Activated gamma-delta T cell (primary cell): Measurements from ENCODE around the gene FXYD5.

ENCODE experiments used
- DNase-seq: peaks from one replicate; lab custom pipeline; 2025; lab: John Stamatoyannopoulos, UW

FXYD5 gene

DNA sequence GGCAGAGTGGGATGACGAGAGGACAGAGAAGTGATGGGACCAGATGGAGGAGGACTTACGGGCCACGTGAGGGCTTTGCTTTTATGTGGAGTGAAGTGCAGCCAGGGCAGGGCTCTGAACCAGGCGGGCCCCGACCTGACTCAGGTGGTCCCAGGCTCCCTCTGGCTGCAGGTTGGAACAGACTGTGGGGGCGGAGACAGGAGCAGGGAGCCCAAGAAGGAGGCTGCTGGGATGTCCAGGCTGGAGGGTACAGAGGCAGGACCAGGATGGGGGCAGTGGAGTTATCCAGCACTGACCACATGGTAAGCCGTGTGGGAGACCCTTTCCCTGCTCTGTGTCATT, 2.1 kb downstream of the FXYD5 start:
- DNase-seq, result no peak

DNA sequence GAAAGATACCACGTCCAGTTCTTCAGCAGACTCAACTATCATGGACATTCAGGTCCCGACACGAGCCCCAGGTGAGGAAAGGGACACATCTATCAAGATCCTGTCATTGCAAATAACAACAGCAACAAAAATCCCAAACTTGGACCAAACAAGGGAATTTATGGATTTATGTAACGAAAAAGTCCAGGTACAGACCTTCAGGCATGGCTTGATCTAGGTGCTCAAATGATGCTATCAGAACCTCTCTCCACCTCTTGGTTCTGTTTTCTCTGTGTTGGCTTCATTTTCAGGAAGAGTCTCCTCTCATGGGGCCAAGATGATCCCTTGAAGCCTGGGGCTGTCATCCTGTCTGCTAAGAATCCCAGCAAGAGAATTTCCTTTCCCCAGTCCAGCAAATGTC, 2.9 kb downstream of the FXYD5 start:
- no peak for DNase-seq

DNA sequence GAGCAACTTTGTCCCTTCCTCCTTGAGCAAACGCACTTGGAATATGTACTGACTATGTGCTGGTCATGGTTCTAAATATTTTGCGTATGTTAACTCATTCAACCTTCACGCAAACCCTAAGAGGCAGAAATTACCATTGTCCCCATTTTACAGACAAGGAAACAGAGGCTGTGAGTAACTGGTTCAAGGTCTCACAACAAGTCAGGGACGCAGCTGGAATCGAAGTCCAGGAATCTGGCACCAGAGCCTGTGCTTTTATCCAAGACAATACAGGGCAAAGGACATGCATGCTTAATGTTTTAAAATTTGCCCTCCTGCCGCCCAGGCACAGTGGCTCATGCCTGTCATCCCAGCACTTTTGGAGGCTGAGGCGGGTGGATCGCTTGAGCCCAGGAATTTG, 5.1 kb downstream of the FXYD5 start:
- DNase-seq, result no peak

DNA sequence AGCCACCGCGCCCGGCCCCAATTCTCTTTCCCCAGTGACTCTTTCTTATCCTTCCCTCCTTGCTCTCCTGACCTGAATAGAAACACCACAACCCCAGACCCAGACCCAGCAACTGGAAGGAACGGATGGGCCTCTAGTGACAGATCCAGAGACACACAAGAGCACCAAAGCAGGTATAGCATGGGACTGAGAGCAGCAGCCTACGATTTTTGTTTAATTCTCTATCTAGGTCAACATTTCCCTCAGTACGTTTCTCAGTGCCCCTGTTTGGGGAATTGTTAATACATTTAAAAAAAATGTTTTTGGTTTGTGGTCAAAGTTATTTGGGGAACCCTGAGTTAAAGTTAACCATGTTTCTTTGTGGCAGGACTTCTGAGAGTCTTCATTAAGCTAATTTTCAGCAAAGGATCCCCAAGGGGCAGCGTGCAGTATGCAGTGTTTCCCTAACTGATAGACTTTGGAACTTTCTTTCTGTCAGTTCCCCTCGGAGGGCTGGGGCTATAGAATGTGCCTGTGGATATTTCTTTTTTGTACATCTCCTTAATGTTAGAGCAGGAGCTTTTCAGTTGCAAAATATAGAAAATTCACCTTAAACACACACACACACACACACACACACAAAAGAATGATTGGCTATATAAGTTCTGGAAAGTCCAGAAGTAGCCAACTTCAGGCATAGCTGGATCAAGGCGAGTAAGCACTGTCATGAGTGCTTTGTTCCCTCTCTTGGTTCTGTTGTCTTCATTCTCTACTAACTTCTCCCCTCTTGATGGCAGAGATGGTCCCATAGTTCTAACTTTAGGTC, 6.3 kb downstream of the FXYD5 start:
- DNase-seq, result no peak

DNA sequence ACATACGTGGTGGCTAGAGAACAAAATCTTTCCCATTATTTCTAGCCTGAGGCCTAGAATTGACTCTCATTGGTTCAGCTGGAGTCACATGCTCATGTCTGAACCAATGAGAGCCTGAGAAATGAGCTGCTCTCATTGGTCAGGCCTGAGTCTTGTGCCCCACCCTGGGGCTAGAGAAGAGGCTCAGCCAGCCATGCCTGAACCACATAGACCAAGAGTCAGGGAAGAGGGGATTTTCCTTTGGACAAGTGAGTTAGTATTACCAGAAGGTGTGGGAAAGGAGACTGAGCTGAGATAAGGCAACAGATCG, 6.9 kb downstream of the FXYD5 start:
- no peak for DNase-seq

DNA sequence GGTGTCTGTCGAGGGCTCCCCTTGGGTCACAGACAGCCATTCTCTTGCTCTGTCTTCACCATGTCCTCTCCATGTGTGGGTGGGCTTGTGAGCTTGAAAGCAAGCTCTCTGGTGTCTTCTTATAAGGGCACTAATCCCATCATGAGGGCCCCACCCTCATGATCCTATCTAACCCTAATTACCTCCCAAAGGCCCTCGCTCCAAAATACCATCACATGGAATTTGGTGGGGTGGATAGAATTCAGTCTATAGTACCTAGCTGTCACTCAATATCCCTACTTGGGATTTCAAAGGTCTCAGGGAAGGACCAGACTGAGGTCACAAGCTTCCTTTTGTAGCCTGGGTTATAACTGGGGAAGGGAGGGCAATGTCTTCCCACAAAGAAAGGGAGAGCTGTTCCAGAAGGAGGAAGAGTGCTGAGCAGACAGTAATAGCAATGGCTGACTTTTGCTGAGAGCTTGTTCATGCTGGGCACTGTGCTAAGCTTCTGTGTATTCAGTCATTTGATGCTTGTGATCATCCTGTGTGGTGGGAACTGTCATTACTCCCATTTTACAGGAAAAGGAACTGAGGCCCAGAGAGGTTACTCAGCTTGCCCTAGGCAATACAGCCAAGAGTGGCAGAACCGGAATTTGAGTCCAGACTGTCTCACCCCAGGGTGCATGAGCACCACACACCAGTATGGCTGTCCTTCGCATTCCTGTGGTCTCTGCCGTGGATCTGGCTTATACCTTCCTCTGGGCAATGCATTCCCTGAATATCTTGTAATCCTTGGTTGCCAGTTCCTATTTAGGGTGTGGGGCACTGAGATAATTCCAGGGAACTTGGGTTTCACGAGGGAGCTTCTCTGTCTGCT, 8.2 kb downstream of the FXYD5 start:
- no peak for DNase-seq

DNA sequence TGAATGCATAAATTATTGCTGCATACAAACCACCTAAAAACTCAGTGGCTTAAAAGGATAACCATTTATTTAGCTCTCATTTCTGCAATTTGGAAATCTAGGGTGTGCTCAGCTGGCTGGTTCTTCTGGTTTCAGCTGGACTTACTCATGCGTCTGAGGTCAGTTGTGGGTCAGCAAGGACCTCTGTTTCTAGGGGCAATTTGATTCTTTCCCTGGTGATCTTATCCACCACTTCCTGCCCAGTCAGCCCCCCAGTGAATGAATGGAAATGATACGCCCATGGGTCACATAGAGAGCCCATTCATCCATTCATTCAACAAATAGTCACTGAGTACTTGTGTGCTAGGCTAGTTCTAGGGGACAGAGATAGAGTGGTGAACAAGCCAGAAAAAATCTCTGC, 9.9 kb downstream of the FXYD5 start:
- no peak for DNase-seq

DNA sequence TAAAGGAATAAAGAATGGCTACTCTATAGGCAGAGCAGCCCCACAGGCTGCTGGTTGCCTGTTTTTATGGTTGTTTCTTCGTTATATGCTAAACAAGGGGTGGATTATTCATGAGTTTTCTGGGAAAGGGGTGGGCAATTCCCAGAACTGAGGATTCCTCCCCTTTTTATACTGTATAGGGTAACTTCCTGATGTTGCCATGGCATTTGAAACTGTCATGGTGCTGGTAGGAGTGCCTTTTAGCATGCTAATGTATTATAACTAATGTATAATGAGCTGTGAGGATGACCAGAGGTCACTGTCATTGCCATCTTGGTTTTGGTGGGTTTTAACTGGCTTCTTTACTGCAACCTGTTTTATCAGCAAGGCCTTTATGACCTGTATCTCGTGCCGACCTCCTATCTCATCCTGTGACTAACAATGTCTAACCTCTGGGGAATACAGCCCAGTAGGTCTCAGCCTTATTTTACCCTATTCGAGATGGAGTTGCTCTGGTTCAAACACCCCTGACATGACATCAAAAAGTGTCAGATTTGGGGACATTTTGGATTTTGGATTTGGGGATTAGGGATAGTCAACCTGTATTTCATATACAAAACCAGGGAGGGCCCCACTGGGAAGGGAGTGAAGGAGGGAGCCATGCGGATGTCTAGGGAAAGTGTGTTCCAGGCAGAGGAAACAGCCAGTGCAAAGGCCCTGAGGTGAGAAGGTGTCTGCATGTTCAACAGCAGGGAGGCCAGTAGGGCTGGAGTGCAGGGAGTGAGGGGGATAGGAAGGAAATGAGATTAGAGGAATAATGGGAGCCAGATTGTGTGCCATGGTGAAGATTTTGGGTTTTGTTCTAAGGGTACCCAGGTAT, 10.9 kb downstream of the FXYD5 start:
- no peak for DNase-seq

DNA sequence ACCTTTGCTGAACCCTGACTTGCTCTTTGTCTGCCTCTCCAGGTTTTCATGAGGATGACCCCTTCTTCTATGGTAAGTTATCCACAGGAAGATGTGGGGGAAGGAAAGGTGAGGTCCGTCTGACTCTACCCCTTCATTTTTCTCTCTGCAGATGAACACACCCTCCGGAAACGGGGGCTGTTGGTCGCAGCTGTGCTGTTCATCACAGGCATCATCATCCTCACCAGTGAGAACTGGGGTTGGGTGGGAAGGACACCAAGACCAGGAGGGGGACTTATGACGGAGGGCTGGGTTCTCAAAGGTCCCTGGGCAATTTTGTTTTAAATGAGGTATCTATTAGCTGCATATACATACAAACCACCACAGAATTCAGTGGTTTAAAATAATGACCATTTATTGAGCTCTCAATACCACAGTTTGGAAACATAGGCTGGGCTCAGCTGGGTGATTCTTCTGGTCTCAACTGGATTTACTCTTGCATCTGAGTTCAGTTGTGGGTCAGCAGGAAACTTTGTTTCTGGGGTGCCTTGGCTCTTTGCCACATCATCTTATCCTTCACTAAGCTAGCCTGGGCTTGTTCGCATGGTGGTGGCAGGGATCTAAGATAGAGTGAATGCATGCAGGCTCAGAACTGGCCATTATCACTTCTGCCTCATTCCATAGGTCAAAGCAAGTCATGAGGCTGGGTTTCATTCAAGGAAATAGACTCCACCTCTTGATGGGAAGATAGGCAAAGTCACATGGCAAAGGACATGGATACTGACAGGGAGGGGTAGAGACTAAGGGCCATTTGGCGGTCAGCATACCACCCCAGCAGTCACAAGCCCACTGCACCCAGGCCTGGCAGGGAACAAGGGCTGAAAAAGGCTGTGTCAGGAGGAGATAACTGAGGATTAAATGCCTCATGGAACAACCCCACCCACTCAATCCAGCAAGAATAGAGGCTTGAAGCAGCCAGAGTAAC, 11.8 kb downstream of the FXYD5 start:
- no peak for DNase-seq

DNA sequence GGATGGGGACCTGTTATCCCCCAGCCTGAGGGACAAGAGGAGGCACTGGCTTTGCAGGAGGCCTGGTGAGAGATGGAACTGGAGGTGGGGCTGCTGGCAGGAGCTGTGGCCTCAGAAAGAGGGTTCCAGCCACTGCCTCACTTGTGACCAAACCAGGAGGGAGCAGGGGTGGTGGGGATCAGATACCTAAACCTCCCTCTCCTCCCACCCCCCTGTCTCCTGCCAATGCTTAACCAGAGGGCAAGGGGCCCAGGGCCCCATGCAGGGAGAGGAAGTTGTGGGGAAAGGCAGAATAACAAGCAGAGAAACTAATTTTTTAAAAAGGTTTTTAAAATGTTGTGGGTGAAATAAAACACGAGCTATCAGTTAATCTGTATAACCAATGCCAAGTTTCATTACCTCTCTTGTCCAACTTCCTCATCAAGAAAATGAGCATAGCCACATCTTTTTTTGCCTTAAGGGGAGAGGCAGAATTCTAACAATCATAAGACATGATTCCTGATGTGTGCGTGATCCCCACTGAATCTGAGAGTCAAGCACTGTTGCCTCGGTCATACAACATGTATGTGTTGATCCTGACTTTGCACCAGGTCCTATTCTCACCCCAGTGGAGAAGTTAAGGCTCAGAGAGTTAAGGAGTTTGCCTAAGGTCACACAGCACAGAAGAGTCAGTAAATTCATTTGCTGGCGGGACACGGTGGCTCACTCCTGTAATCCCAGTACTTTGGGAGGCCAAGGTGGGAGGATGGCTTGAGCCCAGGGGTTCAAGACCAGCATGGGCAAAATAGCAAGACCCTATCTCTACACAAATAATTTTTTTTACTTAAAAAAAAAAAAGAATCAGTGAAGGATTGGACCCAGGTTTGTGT, 12.9 kb downstream of the FXYD5 start:
- DNase-seq, result no peak

DNA sequence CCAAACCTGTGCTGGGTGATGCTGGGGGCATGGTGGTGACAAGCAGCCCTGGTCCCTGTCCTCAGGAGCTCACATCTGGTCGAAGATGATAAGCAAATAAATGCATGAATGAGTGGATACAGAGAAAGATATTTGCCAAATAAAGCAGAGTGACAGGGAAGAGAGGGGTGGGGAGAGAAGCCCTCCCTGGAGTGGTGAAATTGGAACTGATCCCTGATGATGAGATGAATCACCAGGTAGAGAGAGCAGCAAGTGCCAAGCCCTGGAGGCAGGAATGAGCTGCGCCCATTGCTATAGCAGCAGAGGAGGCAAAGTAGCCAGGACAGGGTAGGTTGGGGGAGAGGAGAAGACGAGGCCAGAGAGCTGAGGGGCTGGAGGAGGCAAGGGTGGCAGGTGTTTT, 13.7 kb downstream of the FXYD5 start:
- no peak for DNase-seq

DNA sequence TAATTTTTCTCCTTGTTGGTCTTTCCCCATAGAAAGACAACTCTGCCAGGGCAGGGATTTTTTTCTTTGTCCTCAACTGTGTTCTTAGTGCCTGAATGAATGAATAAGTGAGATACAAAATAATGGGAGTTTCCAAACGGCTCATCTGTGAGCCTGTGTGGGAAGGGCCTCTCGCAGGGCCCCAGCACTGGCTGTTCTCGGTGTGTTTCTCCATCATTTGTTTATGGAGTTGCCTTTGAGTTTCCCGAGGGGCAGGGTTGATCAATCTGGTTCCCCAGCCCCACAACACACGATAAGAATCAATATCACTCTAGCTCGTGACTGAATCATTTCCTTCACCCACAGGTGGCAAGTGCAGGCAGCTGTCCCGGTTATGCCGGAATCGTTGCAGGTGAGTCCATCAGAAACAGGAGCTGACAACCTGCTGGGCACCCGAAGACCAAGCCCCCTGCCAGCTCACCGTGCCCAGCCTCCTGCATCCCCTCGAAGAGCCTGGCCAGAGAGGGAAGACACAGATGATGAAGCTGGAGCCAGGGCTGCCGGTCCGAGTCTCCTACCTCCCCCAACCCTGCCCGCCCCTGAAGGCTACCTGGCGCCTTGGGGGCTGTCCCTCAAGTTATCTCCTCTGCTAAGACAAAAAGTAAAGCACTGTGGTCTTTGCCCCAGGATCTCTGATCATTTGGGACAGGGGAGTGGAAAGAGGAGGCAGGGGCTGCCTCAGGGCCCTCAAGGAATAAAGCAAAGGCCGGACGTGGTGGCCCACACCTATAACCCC, 14.9 kb downstream of the FXYD5 start:
- no peak for DNase-seq

DNA sequence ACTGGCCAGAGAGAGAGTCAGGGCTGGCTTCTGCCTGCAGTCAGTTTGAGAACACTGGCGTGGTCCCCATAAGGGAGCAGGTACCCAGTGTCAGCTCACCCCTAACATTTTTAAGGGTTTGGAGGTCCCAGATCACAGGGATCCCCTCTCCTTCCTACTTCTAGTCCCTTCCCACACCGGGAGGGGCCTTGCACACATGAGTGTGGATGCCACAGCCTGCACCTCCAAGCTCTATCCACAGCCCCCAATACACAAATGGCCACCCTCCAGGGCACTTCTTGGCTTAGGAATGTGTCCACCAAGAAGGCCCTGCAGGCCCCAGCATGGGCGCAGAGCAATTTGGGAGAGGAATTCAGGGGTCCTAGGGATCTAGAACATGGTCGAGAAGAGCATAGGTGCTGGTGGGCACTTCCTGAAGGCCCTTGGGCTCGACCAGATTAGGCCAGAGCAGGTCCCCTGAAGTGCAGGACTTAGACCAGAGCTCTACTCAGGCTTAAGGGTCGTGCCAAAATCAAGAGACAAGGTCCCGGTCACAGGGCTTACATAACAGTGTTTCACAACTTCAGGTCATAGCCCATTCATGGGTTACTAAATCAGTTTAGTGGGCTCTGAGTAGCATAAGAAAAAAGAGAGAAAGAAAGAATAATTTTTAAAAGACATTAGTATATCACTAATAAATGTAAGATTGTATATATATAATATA, 16.0 kb downstream of the FXYD5 start:
- no peak for DNase-seq

DNA sequence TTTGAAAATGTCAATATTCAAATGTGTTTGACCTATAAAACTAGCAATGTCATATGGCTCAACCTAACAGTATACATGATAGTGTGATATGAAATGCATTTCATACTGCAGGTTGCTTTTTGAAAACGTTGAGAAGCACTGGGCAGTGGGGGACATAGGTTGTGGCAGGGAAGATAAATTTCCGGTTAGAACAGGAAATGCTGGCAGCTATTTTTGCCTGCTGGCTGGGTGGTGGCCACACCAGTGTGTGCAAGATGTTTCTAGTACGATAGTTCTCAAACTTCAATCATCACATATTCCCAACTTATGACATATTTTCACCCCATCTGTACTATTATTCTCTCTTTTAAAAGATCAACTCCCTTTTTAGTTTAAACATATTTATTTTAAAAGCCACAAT, 17.2 kb downstream of the FXYD5 start:
- no peak for DNase-seq

DNA sequence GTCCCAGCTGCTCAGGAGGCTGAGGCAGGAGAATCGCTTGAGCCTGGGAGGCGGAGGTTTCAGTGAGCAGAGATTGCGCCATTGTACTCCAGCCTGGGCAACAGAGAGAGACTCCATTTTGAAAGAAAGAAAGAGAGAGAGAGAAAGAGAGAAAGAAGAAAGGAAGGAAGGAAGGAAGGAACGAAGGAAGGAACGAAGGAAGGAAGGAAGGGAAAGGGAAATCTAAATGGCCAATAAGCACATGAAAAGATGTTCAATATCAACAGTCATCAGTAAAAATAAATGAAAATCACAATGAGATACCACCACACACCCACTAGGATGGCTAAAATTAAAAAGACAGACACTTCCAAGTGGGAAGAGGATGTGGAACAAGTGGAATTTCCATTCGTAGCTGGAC, 19.7 kb downstream of the FXYD5 start:
- DNase-seq, result no peak

DNA sequence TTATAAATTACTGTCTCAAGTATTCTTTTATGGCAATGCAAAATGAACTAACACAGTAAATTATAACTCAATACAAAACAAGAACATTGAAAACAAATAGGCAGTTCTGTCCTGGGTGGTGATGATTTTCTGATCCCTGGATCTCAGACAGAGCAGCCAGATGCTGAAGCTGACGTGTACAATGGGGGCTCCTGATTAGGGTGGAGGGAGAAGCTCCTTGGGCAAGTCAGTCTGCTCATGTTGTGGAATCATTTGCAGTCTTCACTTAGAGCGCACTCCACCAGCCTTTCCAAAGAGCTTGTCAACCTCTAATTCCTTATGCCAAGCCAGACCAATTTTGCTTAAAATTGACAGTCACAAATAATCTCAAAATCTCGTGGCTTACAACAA, 21.6 kb downstream of the FXYD5 start:
- no peak for DNase-seq

DNA sequence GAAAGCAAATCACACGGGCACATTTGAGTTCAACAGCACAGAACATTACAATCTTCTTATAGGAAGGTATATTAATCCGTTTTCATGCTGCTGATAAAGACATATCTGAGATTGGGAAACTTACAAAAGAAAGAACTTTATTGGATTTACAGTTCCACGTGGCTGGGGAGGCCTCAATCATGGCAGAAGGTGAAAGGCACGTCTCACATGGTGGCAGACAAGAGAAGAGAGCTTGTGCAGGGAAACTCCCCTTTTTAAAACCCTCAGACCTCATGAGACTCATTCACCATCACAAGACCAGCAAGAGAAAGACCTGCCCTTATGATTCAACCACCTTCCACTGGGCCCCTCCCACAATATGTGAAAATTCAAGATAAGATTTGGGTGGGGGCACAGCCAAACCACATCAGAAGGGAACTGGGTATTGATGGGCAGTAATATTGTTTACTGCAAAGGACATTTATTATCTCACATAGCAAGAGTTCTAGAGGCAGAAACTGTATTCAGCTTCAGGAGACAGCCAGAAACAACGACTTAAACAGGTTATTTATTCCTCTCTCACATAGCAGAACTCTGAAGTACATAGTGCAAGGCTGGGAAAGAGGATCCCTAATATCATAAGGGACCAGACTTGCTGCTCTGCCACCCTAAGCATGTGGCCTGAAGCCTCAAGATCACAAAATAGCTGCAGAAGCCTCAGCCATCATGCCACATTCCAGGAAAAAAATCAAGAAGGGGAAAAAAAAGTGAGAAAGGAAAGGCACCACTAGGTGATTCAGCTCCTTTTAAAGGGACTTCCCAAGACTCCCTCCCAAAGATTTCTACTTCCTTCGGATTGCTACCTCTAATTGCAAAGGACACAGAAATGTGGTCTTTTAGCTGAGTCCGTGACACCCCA, 23.1 kb downstream of the FXYD5 start:
- DNase-seq, result no peak

DNA sequence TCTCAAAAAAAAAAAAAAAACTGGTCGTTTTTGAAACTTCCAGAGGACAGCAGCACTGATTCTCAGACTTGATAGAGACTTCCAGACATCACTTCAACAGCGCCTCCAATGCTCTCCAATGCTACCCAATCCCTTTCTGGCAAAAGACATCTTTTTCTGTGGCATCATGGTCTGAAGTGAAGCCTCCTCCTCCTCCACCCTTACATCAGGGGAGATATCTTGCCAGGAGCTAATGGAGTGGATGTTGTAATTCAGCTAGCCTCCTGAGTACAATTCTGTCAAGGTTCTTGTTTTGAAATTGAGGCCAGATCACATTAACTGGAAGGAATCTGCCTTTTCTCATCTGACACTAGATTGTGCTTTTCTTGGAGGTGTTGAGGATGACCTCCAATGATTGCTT, 24.2 kb downstream of the FXYD5 start:
- no peak for DNase-seq
